Breast epithelium (tissue), 4 donors: ENCODE data around the gene AIDA. TPM values are rescaled to one million over a fixed set of nuclear protein-coding genes. Genes with fewer than 3 reads are reported as not detected.

Experiments used
- DNase-seq, 2 donors: peaks; one replicate each; pipeline ENCODE4 v3.0.0-alpha.2; 2019; ENCODE audit warnings: low spot score in 2 of 2
- H3K27ac ChIP-seq, 2 donors: fragments of 200-600 bp; sonication (generic) in 1 of 2; one replicate each; pipeline ENCODE4 v1.5.1; 2016 to 2019; ENCODE audit warnings: mild to moderate bottlenecking in 1 of 2
- H3K27me3 ChIP-seq, 2 donors: fragments of 200-600 bp; sonication (generic) in 1 of 2; one replicate each; pipeline versions ENCODE4 v1.5.1 to v1.6.0; 2017 to 2019; ENCODE audit warnings: control low read depth in 1 of 2, mild to moderate bottlenecking in 1 of 2
- H3K36me3 ChIP-seq: fragments of 200-600 bp; one replicate; pipeline ENCODE4 v1.5.1; 2019
- H3K4me1 ChIP-seq, 2 donors: fragments of 200-600 bp; sonication (generic); one replicate each; pipeline ENCODE4 v1.5.1; 2016 to 2019; ENCODE audit warnings: control low read depth in 1 of 2
- H3K4me3 ChIP-seq, 3 donors: fragments of 200-600 bp; sonication (generic); 1 replicate in 2 of 3; 2 replicates in 1 of 3; pipeline ENCODE4 v1.5.1; 2016 to 2019; ENCODE audit warnings: mild to moderate bottlenecking in 3 of 3, moderate library complexity in 2 of 3
- H3K9me3 ChIP-seq, 2 donors: fragments of 200-600 bp; sonication (generic) in 1 of 2; one replicate each; pipeline ENCODE4 v1.5.1; 2016 to 2019; ENCODE audit warnings: control low read depth in 1 of 2
- POLR2A ChIP-seq: fragments of 450-650 bp; IDR thresholded peaks from one replicate; pipeline ENCODE4 v1.6.1; 2016; ENCODE audit warnings: antibody characterized with exemption, mild to moderate bottlenecking, moderate library complexity
- POLR2AphosphoS5 ChIP-seq, 3 donors: sonication (generic); formaldehyde crosslinking; IDR thresholded peaks; one replicate each; pipeline ENCODE4 v1.6.1; 2017; ENCODE audit warnings: antibody characterized with exemption in 3 of 3
- intact Hi-C: fragments of 100-400 bp; cut with DNase I; formaldehyde crosslinking; loops from one replicate; pipeline ENCODE4 v1.15.1; 2023; ENCODE audit warnings: low total_unique reads
- total RNA-seq, 3 donors: library from RNA; depleted of rRNA; stranded (reverse); fragments of >200 nt; gene quantifications; one replicate each; pipeline ENCODE4 v1.1.0, GENCODE V29; 2016
- TF ChIP-seq, protein P1 (sequence below), 3 donors: fragments of 450-650 bp; IDR thresholded peaks; one replicate each; pipeline ENCODE4 v1.5.1; 2016 to 2017; ENCODE audit warnings: antibody characterized with exemption in 3 of 3, mild to moderate bottlenecking in 3 of 3, moderate library complexity in 3 of 3

The AIDA gene, protein sequence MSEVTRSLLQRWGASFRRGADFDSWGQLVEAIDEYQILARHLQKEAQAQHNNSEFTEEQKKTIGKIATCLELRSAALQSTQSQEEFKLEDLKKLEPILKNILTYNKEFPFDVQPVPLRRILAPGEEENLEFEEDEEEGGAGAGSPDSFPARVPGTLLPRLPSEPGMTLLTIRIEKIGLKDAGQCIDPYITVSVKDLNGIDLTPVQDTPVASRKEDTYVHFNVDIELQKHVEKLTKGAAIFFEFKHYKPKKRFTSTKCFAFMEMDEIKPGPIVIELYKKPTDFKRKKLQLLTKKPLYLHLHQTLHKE
- total RNA-seq, result 10 to 100 TPM; 52.2 to 88.0 (median 58.3) TPM

DNA sequence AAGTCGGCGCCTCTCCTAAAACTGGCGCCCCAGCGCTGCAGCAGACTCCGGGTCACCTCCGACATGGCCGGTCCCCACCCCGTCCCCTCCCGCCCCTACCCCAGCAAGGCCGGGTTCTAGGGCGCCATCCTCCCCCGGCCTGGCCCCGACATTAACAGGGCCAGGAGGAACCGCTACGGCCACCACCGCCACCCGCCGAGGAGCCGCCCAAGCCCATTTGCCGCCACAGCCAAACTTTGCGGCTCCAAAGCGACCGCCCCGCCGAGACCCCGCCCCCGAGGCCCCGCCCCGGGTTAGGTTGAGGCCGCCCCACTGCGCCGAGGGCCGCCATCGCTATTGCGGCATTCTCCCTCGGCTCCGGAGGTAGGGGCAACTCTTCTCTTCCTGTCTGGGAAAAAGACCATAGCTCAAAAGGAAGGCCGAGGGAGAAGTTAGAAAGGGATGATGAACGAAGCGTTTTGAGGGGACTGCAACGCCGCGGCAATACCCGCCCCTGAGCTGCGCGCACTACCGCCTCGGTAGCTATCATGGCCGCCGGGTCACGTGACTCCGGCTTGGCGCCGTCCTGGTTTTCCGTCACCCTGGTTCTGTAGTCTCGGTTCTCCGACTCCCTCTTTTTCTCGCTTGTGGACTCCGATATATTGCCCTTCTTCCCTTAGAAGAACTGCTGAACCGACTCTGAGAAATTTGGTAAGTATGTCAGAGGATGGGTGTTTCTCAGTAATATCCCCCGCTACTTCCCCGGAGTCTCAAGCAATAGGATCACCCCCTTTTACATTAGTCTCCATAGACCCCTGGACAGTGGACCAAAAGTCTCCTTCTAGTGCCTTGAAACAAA is at the start of gene AIDA, which contains the start of gene BROX:
Gene AIDA, minus strand, starts transcription at position 239 of the 838 bp plus-strand sequence. Its CDS starts 174 bp downstream, at position 65.
Gene BROX, plus strand, starts transcription at position 312 of the 838 bp plus-strand sequence. CDS start 3,136 bp downstream, outside the sequence.
- H3K36me3 ChIP-seq, result no peaks in the 10 kb centered on the region
- no peaks in the 10 kb centered on the region for H3K9me3 ChIP-seq
- H3K27me3 ChIP-seq, result no peaks in the 10 kb centered on the region
- H3K4me1 ChIP-seq, result peaks cover 0 to 6% of the 10 kb centered on the region in 2 donors
- intact Hi-C loops, result no loop called here
- peak; percentile 89 to 96 for DNase-seq
- H3K4me3 ChIP-seq, result peak within 1 kb of the TSS; percentile 71 to 95 (median 90)
- peak within 1 kb of the TSS; percentile 92 to 94 for H3K27ac ChIP-seq
- TF ChIP-seq, protein P1, sequence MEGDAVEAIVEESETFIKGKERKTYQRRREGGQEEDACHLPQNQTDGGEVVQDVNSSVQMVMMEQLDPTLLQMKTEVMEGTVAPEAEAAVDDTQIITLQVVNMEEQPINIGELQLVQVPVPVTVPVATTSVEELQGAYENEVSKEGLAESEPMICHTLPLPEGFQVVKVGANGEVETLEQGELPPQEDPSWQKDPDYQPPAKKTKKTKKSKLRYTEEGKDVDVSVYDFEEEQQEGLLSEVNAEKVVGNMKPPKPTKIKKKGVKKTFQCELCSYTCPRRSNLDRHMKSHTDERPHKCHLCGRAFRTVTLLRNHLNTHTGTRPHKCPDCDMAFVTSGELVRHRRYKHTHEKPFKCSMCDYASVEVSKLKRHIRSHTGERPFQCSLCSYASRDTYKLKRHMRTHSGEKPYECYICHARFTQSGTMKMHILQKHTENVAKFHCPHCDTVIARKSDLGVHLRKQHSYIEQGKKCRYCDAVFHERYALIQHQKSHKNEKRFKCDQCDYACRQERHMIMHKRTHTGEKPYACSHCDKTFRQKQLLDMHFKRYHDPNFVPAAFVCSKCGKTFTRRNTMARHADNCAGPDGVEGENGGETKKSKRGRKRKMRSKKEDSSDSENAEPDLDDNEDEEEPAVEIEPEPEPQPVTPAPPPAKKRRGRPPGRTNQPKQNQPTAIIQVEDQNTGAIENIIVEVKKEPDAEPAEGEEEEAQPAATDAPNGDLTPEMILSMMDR (IDR thresholded peaks at IDR 0.05), result peak in 2 of 3 donors; percentile 10 to 23
- peak; percentile 71 to 74 (median 72) for TF ChIP-seq POLR2AphosphoS5 (IDR thresholded peaks at IDR 0.05)
- no peak for TF ChIP-seq POLR2A

DNA sequence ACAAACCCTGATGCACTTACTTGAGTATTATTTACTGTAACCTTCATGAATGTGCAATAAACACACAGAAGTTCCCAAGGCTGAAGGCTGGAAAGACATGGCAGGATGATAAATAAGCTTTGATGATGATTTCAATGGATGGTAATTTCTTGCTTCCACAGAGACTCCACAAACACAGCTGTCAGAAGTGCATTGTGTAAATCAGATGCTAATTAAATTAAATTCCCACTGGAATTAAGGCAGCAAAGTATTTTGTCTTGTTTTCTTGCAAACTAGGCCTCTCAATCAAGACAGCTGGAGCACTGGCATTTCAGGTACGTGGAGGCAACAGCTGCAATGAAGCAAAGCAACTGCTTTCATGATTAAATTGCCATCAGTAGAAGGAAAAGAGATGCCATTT is 48.8 kb upstream of the AIDA start:
- intact Hi-C loops, result no loop called here
- H3K27me3 ChIP-seq, result no peaks in the 10 kb centered on the region
- no peaks in the 10 kb centered on the region for H3K36me3 ChIP-seq
- DNase-seq, result no peak
- TF ChIP-seq, protein P1 (IDR thresholded peaks at IDR 0.05), result no peak
- TF ChIP-seq POLR2A (no peak), POLR2AphosphoS5 (IDR thresholded peaks at IDR 0.05) (no peak)
- H3K4me3 ChIP-seq, result no peak overlapping the region
- H3K4me1 ChIP-seq, result no peaks in the 10 kb centered on the region
- no peaks in the 10 kb centered on the region for H3K9me3 ChIP-seq
- no peak overlapping the region for H3K27ac ChIP-seq

DNA sequence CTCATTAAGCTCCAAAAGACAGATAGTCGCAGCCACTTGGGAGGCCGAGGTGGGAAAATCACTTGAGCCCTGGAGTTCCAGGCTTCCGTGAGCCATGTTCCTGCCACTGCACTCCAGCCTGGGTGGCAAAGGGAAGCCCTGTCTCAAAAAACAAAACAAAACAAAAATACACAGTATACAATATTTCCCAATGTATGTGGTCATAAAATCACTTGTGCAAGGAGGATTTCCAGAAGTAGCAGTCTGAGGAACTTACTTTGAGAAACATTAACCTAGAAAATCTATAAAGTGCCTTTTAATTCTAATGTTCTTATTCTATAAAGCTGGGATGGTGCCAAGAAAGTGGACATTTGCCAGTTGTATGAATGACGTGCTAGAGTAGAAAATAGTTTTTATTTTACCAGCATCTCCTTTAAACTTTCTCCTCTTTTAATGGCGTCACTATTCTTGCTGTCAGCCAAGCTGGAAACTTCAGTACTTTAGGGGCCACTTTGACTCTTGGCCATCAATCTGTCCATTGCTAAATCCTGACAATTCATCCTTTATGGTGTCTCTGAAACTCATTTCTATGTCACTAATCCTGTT is 47.3 kb upstream of the AIDA start:
- intact Hi-C loops, result no loop called here
- TF ChIP-seq, protein P1 (IDR thresholded peaks at IDR 0.05), result no peak
- no peak for TF ChIP-seq POLR2AphosphoS5 (IDR thresholded peaks at IDR 0.05)
- no peak for TF ChIP-seq POLR2A
- no peak for DNase-seq
- Histone ChIP-seq H3K36me3 (no peaks in the 10 kb centered on the region), H3K9me3 (no peaks in the 10 kb centered on the region), H3K27me3 (no peaks in the 10 kb centered on the region), H3K27ac (no peak overlapping the region), H3K4me1 (peaks cover 0 to 4% of the 10 kb centered on the region in 2 donors), H3K4me3 (no peak overlapping the region)

DNA sequence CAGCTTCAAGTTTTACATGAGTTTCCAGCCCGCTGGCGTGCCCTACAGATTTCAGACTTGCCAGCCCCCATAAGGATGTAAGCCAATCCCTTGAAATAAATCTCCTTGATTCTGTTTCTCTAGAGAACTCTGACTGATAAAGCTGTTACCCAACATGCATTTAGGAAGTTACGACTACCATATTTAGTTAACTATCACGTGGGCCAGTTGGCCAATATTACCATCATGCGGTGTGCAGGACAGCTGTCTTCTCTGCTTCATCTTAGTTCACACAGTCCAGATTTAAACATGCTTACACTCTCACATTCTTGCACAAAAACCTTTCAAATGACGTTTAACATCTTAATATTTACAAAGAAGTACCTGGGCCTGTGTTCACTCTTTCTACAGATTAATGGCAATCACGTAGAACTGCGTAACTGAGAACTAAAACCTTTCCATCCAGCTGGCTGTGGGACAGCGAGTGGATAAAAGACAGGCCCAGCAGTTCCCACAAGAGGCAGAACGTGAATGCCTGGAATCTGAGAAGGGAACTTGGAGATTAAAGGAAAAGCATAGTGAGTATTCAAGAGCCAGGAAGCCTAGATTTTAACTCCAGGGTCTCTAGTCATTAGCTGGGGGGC is 45.5 kb upstream of the AIDA start:
- no peaks in the 10 kb centered on the region for H3K36me3 ChIP-seq
- intact Hi-C loops, result no loop called here
- no peaks in the 10 kb centered on the region for H3K27me3 ChIP-seq
- H3K27ac ChIP-seq, result no peak overlapping the region
- DNase-seq, result no peak
- H3K9me3 ChIP-seq, result no peaks in the 10 kb centered on the region
- TF ChIP-seq POLR2A (no peak), POLR2AphosphoS5 (IDR thresholded peaks at IDR 0.05) (no peak)
- TF ChIP-seq, protein P1 (IDR thresholded peaks at IDR 0.05), result no peak
- peaks cover 0 to 8% of the 10 kb centered on the region in 2 donors for H3K4me1 ChIP-seq
- H3K4me3 ChIP-seq, result no peak overlapping the region
